HCT116 (cell line): ENCODE data around the gene YIPF3. TPM values are rescaled to one million over a fixed set of nuclear protein-coding genes. Genes with fewer than 3 reads are reported as not detected.

Experiments
- ATAC-seq: fragments of 200-7000 bp; cut with Tn5 transposase; 2 replicates; pipeline ENCODE4 v1.9.1; 2020; ENCODE audit warnings: mild to moderate bottlenecking, moderate library complexity
- BruUV-seq: library from RNA; stranded (reverse); fragments of 400-500 nt; replicated peaks from 2 replicates; lab custom pipeline; 2021; lab: Mats Ljungman, UMichigan
- CTCF ChIA-PET: fragments of 300-600 bp; sonication (Branson Sonifier 250); formaldehyde crosslinking; loops from one replicate; lab custom pipeline; 2021; ENCODE audit warnings: antibody characterized with exemption; lab: Charles Lee
- POLR2A ChIA-PET: fragments of 300-600, 350-600 bp; sonication (Branson Sonifier 250); formaldehyde crosslinking; loops from one replicate; lab custom pipeline; 2021; ENCODE audit warnings: antibody characterized with exemption; lab: Charles Lee
- RAD21 ChIA-PET, 2 experiments: fragments of 300-600 bp; sonication (Branson Sonifier 250); formaldehyde crosslinking; loops; one replicate each; lab custom pipeline; 2023; ENCODE audit warnings: low total read pairs in 2 of 2; ENCODE audit not compliant: uncharacterized antibody in 2 of 2, unreplicated experiment in 2 of 2, low non-redundant PET in 1 of 2; lab: Charles Lee
- DNase-seq: peaks from one replicate; pipeline ENCODE4 v3.0.0-alpha.2; 2010; ENCODE audit warnings: low read depth, low spot score
- H2AFZ ChIP-seq: fragments of 200-600 bp; shearing (Covaris generic), sonication (generic); 2 replicates; pipeline ENCODE4 v1.6.1; 2017; ENCODE audit warnings: low read depth, mixed run types, mixed read lengths, antibody characterized with exemption, low read length; ENCODE audit not compliant: poor library complexity, severe bottlenecking
- H3K27ac ChIP-seq: 2 replicates; pipeline ENCODE4 v1.5.1; 2012; ENCODE audit warnings: low read depth, low read length
- H3K27me3 ChIP-seq: fragments of 200-600 bp; sonication (generic); 2 replicates; pipeline ENCODE4 v1.6.1; 2016; ENCODE audit warnings: mixed run types, low read length, mixed read lengths; ENCODE audit not compliant: insufficient read depth
- H3K36me3 ChIP-seq, 2 experiments: fragments of 200-500 bp in 1 of 2; fragments of 200-600 bp in 1 of 2; sonication (Bioruptor generic) in 1 of 2; sonication (generic) in 1 of 2; 2 replicates each; pipeline versions ENCODE4 v1.5.1 to v1.6.1; 2014 to 2016; ENCODE audit warnings: low read length in 2 of 2, inconsistent platforms in 1 of 2, mixed read lengths in 1 of 2, mixed run types in 1 of 2; ENCODE audit not compliant: insufficient read depth in 2 of 2, control insufficient read depth in 1 of 2
- H3K4me1 ChIP-seq, 2 experiments: fragments of 200-600 bp in 1 of 2; sonication (generic) in 1 of 2; 2 replicates each; pipeline versions ENCODE4 v1.5.1 to v1.6.1; 2012 to 2017; ENCODE audit warnings: low read length in 2 of 2, inconsistent platforms in 1 of 2, mild to moderate bottlenecking in 1 of 2, mixed read lengths in 1 of 2, mixed run types in 1 of 2, moderate library complexity in 1 of 2; ENCODE audit not compliant: insufficient read depth in 2 of 2, control insufficient read depth in 1 of 2
- H3K4me2 ChIP-seq: fragments of 200-600 bp; sonication (generic); 2 replicates; pipeline ENCODE4 v1.6.1; 2017; ENCODE audit warnings: mixed run types, low read length, mixed read lengths
- H3K4me3 ChIP-seq, 2 experiments: fragments of 200-600 bp in 1 of 2; sonication (generic) in 1 of 2; replicated peaks in 1 of 2; 2 replicates each; pipeline ENCODE4 v1.5.1; 2011 to 2016; ENCODE audit warnings: low read length in 2 of 2, control low read depth in 1 of 2, low read depth in 1 of 2, mild to moderate bottlenecking in 1 of 2, mixed read lengths in 1 of 2, mixed run types in 1 of 2
- H3K79me2 ChIP-seq: fragments of 200-600 bp; sonication (generic); 2 replicates; pipeline ENCODE4 v1.6.1; 2017; ENCODE audit warnings: mild to moderate bottlenecking, mixed run types, low read length, moderate library complexity, mixed read lengths; ENCODE audit not compliant: insufficient read depth
- H3K9ac ChIP-seq: fragments of 200-600 bp; sonication (generic); 2 replicates; pipeline ENCODE4 v1.6.1; 2016; ENCODE audit warnings: low read length, mixed read lengths
- H3K9me2 ChIP-seq: fragments of 200-600 bp; sonication (generic), shearing (Covaris generic); 2 replicates; pipeline ENCODE4 v1.6.1; 2017; ENCODE audit warnings: mixed run types, mild to moderate bottlenecking, moderate library complexity; ENCODE audit not compliant: insufficient read depth
- H3K9me3 ChIP-seq, 2 experiments: fragments of 200-500 bp in 1 of 2; fragments of 200-600 bp in 1 of 2; sonication (Bioruptor generic) in 1 of 2; sonication (generic) in 1 of 2; 2 replicates each; pipeline ENCODE4 v1.6.1; 2014 to 2017; ENCODE audit warnings: low read length in 2 of 2, mixed read lengths in 2 of 2, inconsistent platforms in 1 of 2, low read depth in 1 of 2, mild to moderate bottlenecking in 1 of 2, mixed run types in 1 of 2, moderate library complexity in 1 of 2; ENCODE audit not compliant: control insufficient read depth in 1 of 2, insufficient read depth in 1 of 2
- H4K20me1 ChIP-seq: fragments of 200-600 bp; sonication (generic), shearing (Covaris generic); 2 replicates; pipeline ENCODE4 v1.6.1; 2017; ENCODE audit warnings: mixed run types, mild to moderate bottlenecking, moderate library complexity; ENCODE audit not compliant: insufficient read depth
- CEBPB ChIP-seq: IDR thresholded peaks from 2 replicates; pipeline ENCODE4 v1.6.1; 2012; ENCODE audit warnings: low read depth
- ELF1 ChIP-seq: IDR thresholded peaks from 2 replicates; pipeline ENCODE4 v1.6.1; 2012; ENCODE audit warnings: low read depth, borderline replicate concordance
- JUND ChIP-seq: IDR thresholded peaks from 2 replicates; pipeline ENCODE4 v1.6.1; 2012
- POLR2A ChIP-seq: IDR thresholded peaks from 2 replicates; pipeline ENCODE4 v1.7.0; 2011; ENCODE audit warnings: borderline replicate concordance; ENCODE audit not compliant: insufficient read depth, insufficient read length; ENCODE audit errors: extremely low read depth
- POLR2AphosphoS5 ChIP-seq: IDR thresholded peaks from 2 replicates; pipeline ENCODE4 v1.6.1; 2011; ENCODE audit warnings: mild to moderate bottlenecking, low read depth, low read length, moderate library complexity
- RAD21 ChIP-seq: IDR thresholded peaks from 2 replicates; pipeline ENCODE4 v1.6.1; 2012; ENCODE audit warnings: low read depth, mild to moderate bottlenecking
- SP1 ChIP-seq: IDR thresholded peaks from 2 replicates; pipeline ENCODE4 v1.6.1; 2012; ENCODE audit warnings: low read depth
- SRF ChIP-seq: IDR thresholded peaks from 2 replicates; pipeline ENCODE4 v1.6.1; 2012; ENCODE audit warnings: low read depth
- TCF7L2 ChIP-seq: IDR thresholded peaks from 2 replicates; pipeline ENCODE4 v1.7.0; 2011; ENCODE audit warnings: borderline replicate concordance, inconsistent platforms; ENCODE audit not compliant: insufficient read depth, insufficient read length; ENCODE audit errors: extremely low read depth
- ZFX ChIP-seq: fragments of 450-650 bp; IDR thresholded peaks from 2 replicates; pipeline ENCODE4 v1.6.1; 2017
- intact Hi-C: fragments of 100-400 bp; cut with micrococcal nuclease; formaldehyde crosslinking; loops from 2 replicates; pipeline ENCODE4 v1.10.0; 2022
- total RNA-seq: library from RNA; stranded (reverse); gene quantifications from one replicate; pipeline ENCODE4 v1.2.1, GENCODE V29; 2021; ENCODE audit not compliant: unreplicated experiment
- TF ChIP-seq, protein P1 (sequence below): IDR thresholded peaks from 2 replicates; pipeline ENCODE4 v1.6.1; 2012
- TF ChIP-seq, protein P2 (sequence below): IDR thresholded peaks from 2 replicates; pipeline ENCODE4 v1.6.1; 2012
- TF ChIP-seq, protein P3 (sequence below): IDR thresholded peaks from 2 replicates; pipeline ENCODE4 v1.6.1; 2012; ENCODE audit warnings: low read depth
- TF ChIP-seq, protein P4 (sequence below): IDR thresholded peaks from 2 replicates; pipeline ENCODE4 v1.6.1; 2011; ENCODE audit warnings: mild to moderate bottlenecking, low read length, moderate library complexity; ENCODE audit not compliant: insufficient replicate concordance; ENCODE audit errors: extremely low read depth

The YIPF3 gene
- total RNA-seq, 1 experiment from 2014 or later, result 84.5 TPM

DNA sequence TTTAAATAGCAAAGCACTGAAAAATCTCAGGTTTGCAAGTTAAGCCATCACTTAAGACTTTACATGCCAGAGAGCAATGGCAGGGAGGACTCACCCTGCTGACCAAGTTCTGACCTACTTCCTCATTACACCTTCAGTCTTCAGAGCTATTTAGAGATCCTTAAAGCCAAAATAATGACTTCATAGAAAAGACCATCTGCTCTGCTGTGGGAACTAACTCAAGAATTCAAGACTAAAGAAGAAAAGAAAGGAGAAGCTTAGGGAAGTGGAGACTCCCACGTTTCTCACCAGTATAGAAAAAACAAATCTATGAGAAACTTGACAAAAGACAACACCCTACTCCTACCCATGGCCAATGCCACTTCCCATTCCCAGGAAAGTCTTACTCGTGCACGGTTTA, 30.5 kb upstream of the YIPF3 start:
- peaks cover 59 to 75% of the 10 kb centered on the region in 2 experiments for H3K36me3 ChIP-seq

More for the DNA sequence above, 30.5 kb upstream of the YIPF3 start:
- Histone ChIP-seq H3K4me2 (no peak overlapping the region), H2AFZ (no peak overlapping the region), H4K20me1 (no peaks in the 10 kb centered on the region), H3K27ac (no peak overlapping the region), H3K79me2 (peaks cover 17% of the 10 kb centered on the region; the same call in 1 of the 2 replicates), H3K9me3 (no peaks in the 10 kb centered on the region), H3K27me3 (no peaks in the 10 kb centered on the region), H3K9me2 (no peaks in the 10 kb centered on the region), H3K4me3 (no peak overlapping the region), H3K9ac (no peak overlapping the region), H3K4me1 (no peaks in the 10 kb centered on the region)
- no TSS peak for BruUV-seq
- ATAC-seq (no peak), DNase-seq (no peak)
- POLR2A ChIA-PET, result no interaction called here
- intact Hi-C loops, result no loop called here
- CTCF ChIA-PET, result no interaction called here
- TF ChIP-seq, protein P1, sequence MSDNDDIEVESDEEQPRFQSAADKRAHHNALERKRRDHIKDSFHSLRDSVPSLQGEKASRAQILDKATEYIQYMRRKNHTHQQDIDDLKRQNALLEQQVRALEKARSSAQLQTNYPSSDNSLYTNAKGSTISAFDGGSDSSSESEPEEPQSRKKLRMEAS, result no peak
- TF ChIP-seq POLR2AphosphoS5 (no peak), RAD21 (no peak), ELF1 (no peak), CEBPB (no peak), JUND (no peak), ZFX (no peak), SP1 (no peak), SRF (no peak), POLR2A (no peak), TCF7L2 (no peak)
- TF ChIP-seq, protein P2, sequence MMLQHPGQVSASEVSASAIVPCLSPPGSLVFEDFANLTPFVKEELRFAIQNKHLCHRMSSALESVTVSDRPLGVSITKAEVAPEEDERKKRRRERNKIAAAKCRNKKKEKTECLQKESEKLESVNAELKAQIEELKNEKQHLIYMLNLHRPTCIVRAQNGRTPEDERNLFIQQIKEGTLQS, result no peak
- TF ChIP-seq, protein P3, sequence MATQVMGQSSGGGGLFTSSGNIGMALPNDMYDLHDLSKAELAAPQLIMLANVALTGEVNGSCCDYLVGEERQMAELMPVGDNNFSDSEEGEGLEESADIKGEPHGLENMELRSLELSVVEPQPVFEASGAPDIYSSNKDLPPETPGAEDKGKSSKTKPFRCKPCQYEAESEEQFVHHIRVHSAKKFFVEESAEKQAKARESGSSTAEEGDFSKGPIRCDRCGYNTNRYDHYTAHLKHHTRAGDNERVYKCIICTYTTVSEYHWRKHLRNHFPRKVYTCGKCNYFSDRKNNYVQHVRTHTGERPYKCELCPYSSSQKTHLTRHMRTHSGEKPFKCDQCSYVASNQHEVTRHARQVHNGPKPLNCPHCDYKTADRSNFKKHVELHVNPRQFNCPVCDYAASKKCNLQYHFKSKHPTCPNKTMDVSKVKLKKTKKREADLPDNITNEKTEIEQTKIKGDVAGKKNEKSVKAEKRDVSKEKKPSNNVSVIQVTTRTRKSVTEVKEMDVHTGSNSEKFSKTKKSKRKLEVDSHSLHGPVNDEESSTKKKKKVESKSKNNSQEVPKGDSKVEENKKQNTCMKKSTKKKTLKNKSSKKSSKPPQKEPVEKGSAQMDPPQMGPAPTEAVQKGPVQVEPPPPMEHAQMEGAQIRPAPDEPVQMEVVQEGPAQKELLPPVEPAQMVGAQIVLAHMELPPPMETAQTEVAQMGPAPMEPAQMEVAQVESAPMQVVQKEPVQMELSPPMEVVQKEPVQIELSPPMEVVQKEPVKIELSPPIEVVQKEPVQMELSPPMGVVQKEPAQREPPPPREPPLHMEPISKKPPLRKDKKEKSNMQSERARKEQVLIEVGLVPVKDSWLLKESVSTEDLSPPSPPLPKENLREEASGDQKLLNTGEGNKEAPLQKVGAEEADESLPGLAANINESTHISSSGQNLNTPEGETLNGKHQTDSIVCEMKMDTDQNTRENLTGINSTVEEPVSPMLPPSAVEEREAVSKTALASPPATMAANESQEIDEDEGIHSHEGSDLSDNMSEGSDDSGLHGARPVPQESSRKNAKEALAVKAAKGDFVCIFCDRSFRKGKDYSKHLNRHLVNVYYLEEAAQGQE, result no peak
- TF ChIP-seq, protein P4, sequence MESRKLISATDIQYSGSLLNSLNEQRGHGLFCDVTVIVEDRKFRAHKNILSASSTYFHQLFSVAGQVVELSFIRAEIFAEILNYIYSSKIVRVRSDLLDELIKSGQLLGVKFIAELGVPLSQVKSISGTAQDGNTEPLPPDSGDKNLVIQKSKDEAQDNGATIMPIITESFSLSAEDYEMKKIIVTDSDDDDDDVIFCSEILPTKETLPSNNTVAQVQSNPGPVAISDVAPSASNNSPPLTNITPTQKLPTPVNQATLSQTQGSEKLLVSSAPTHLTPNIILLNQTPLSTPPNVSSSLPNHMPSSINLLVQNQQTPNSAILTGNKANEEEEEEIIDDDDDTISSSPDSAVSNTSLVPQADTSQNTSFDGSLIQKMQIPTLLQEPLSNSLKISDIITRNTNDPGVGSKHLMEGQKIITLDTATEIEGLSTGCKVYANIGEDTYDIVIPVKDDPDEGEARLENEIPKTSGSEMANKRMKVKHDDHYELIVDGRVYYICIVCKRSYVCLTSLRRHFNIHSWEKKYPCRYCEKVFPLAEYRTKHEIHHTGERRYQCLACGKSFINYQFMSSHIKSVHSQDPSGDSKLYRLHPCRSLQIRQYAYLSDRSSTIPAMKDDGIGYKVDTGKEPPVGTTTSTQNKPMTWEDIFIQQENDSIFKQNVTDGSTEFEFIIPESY, result no peak
- RAD21 ChIA-PET, result no interaction called here
